Measurements from ENCODE around the gene SELENOM. TPM values are rescaled to one million over a fixed set of nuclear protein-coding genes. Genes with fewer than 3 reads are reported as not detected.
A peak's percentile ranks its signal among the peaks of the same experiment; 100 is the strongest.

Gene SELENOM
- total and polyA plus RNA-seq, 2 of the 8 experiments (the other 6 are each of a cell fraction or from before 2014, with no cell fraction given), result 22.7 to 40.0 TPM

GRCh38 chr22:31055117-31055634, 52.2 kb downstream of the SELENOM start:
- Histone ChIP-seq H3K27ac (ENCODE audit: low read depth, low read length) (no peak overlapping the region), H2AFZ (ENCODE audit: low read length) (peak overlapping the region; percentile 99), H4K5ac (ENCODE audit: insufficient read length, low read depth, low read length) (no peak overlapping the region), H3K4ac (replicated peaks; ENCODE audit: insufficient read length, low read depth, low read length) (no peak overlapping the region), H3K18ac (ENCODE audit: extremely low read depth, low read length) (no peak overlapping the region; the same call in 1 of the 2 replicates), H2BK20ac (ENCODE audit: low read length) (no peak overlapping the region), H2BK12ac (ENCODE audit: low read depth, low read length) (no peak overlapping the region), H4K91ac (replicated peaks; ENCODE audit: insufficient read length, low read length) (no peak overlapping the region), H3K27me3 (replicated peaks in 1 of 4; ENCODE audit: control insufficient read depth in 3 of 4, extremely low read depth in 1 of 4, insufficient read depth in 3 of 4, low read length in 3 of 4) (no peaks in the 10 kb centered on the region), H3K56ac (replicated peaks; ENCODE audit: insufficient read length, low read depth, low read length) (no peak overlapping the region), H3K9ac (replicated peaks in 1 of 4; ENCODE audit: extremely low read depth in 1 of 4, low read depth in 3 of 4, low read length in 3 of 4) (no peak overlapping the region), H2BK5ac (ENCODE audit: low read depth, low read length) (0 out of 2 replicates have a peak overlapping the region, but pooled peaks have one; percentile 52), H3K23ac (ENCODE audit: insufficient read length) (no peak overlapping the region), H3K9me3 (ENCODE audit: insufficient read depth in 2 of 2, low read depth in 1 of 2, low read length in 1 of 2) (no peaks in the 10 kb centered on the region), H3K4me3 (ENCODE audit: extremely low read depth in 1 of 4, insufficient read depth in 2 of 4, low read depth in 3 of 4, low read length in 4 of 4) (no peak overlapping the region), H3K4me2 (ENCODE audit: insufficient read depth in 1 of 2, low read depth in 2 of 2, low read length in 2 of 2) (no peak overlapping the region), H3K36me3 (ENCODE audit: control insufficient read depth in 2 of 4, insufficient read depth in 4 of 4, low read length in 3 of 4) (no peaks in the 10 kb centered on the region), H3K79me1 (ENCODE audit: low read depth, low read length) (no peaks in the 10 kb centered on the region), H3K23me2 (ENCODE audit: low read depth, low read length) (no peaks in the 10 kb centered on the region), H3K79me2 (ENCODE audit: control insufficient read depth in 1 of 2, insufficient read depth in 2 of 2, low read length in 2 of 2) (no peaks in the 10 kb centered on the region), H3K4me1 (replicated peaks in 1 of 4; ENCODE audit: control insufficient read depth in 3 of 4, insufficient read depth in 4 of 4, low read length in 3 of 4) (peaks cover 0 to 3% (median 0%) of the 10 kb centered on the region in 4 experiments; a peak in 1 of 7 replicates), H4K8ac (ENCODE audit: extremely low read depth, insufficient read depth, low read length) (no peak overlapping the region), H2BK15ac (ENCODE audit: low read length) (no peak overlapping the region), H3K14ac (ENCODE audit: insufficient read length) (no peak overlapping the region), H2BK120ac (replicated peaks; ENCODE audit: low read depth, low read length) (no peak overlapping the region), H2AK5ac (ENCODE audit: low read depth, low read length) (no peak overlapping the region), H4K20me1 (replicated peaks in 1 of 2; ENCODE audit: control insufficient read depth in 1 of 2, insufficient read depth in 2 of 2, low read length in 2 of 2) (no peaks in the 10 kb centered on the region)
- no peak for DNase-seq (ENCODE audit: low read depth in 1 of 2, low spot score in 2 of 2)
- no peak for FAIRE-seq
- ChIA-PET POLR2A (ENCODE audit: partially characterized antibody) (interaction anchor here (0.9 to 1.7 kb wide), 3 partner anchors 9 to 86 kb away, joined by 3 to 4 read pairs (median 4); partner anchors contain the start of genes MORC2 and TUG1), CTCF (ENCODE audit: partially characterized antibody) (interaction anchor here (0.7 to 2.3 kb wide), 2 partner anchors 30 to 49 kb away, joined by 3 to 6 read pairs; no protein-coding TSS in a partner anchor)
- TF ChIP-seq BCL11A (IDR thresholded peaks at IDR 0.05; ENCODE audit: low read depth in 2 of 2, low read length in 2 of 2) (no peak), SIN3A (conservative IDR thresholded peaks at IDR 0.05 in 1 of 2, IDR thresholded peaks at IDR 0.05 in 1 of 2; ENCODE audit: low read depth in 1 of 2, low read length in 2 of 2) (no peak)
- 90% methylated on average over 5 of the region's 5 CpGs; no CpG with 5 or more reads in 1 of the 2 experiments for WGBS, 2 experiments (ENCODE audit: extremely low coverage in 1 of 2, insufficient coverage in 1 of 2, insufficient read length in 1 of 2, insufficient replicate concordance in 2 of 2, low coverage in 1 of 2, low lambda C conversion rate in 2 of 2, missing lambda C conversion rate in 1 of 2)

Other genes with a start within 250 kb of the SELENOM start
- gene MORC2, start 138.8 kb downstream of the SELENOM start, total RNA-seq (2021; fragmentation: NEBNext Ultra II Directional; extraction: Animal tissue kit (Norgen Biotek cat#: 25700)), result 68.0 and 72.5 TPM in 2 replicates
- 15.4 and 17.0 TPM in 2 replicates for gene MORC2, start 138.8 kb downstream of the SELENOM start, polyA plus RNA-seq (2011; rRNA removed)
- gene TUG1, start 138.3 kb downstream of the SELENOM start, total RNA-seq (2021; fragmentation: NEBNext Ultra II Directional; extraction: Animal tissue kit (Norgen Biotek cat#: 25700)), result 106 and 119 TPM in 2 replicates
- gene TUG1, start 138.3 kb downstream of the SELENOM start, polyA plus RNA-seq (2011; rRNA removed), result 86.0 and 129 TPM in 2 replicates
- 20.8 and 26.5 TPM in 2 replicates for gene SMTN, start 26.2 kb downstream of the SELENOM start, total RNA-seq (2021; fragmentation: NEBNext Ultra II Directional; extraction: Animal tissue kit (Norgen Biotek cat#: 25700))
- 12.3 and 27.6 TPM in 2 replicates for gene SMTN, start 26.2 kb downstream of the SELENOM start, polyA plus RNA-seq (2011; rRNA removed)
- gene INPP5J, start 15.4 kb upstream of the SELENOM start, total RNA-seq (2021; fragmentation: NEBNext Ultra II Directional; extraction: Animal tissue kit (Norgen Biotek cat#: 25700)), result 6.0 and 6.4 TPM in 2 replicates
- gene INPP5J, start 15.4 kb upstream of the SELENOM start, polyA plus RNA-seq (2011; rRNA removed), result 5.4 and 9.1 TPM in 2 replicates
- 25.9 and 26.8 TPM in 2 replicates for gene PLA2G3, start 32.9 kb upstream of the SELENOM start, total RNA-seq (2021; fragmentation: NEBNext Ultra II Directional; extraction: Animal tissue kit (Norgen Biotek cat#: 25700))
- gene PLA2G3, start 32.9 kb upstream of the SELENOM start, polyA plus RNA-seq (2011; rRNA removed), result 18.1 and 19.3 TPM in 2 replicates
- 18.0 and 18.4 TPM in 2 replicates for gene RNF185, start 52.6 kb upstream of the SELENOM start, total RNA-seq (2021; fragmentation: NEBNext Ultra II Directional; extraction: Animal tissue kit (Norgen Biotek cat#: 25700))
- 19.4 and 19.9 TPM in 2 replicates for gene RNF185, start 52.6 kb upstream of the SELENOM start, polyA plus RNA-seq (2011; rRNA removed)
- 37.6 and 41.1 TPM in 2 replicates for gene LIMK2, start 104.7 kb upstream of the SELENOM start, total RNA-seq (2021; fragmentation: NEBNext Ultra II Directional; extraction: Animal tissue kit (Norgen Biotek cat#: 25700))
- 13.2 and 25.6 TPM in 2 replicates for gene LIMK2, start 104.7 kb upstream of the SELENOM start, polyA plus RNA-seq (2011; rRNA removed)
- gene PIK3IP1, start 184.9 kb upstream of the SELENOM start, total RNA-seq (2021; fragmentation: NEBNext Ultra II Directional; extraction: Animal tissue kit (Norgen Biotek cat#: 25700)), result 1.3 and 1.5 TPM in 2 replicates
- gene PIK3IP1, start 184.9 kb upstream of the SELENOM start, polyA plus RNA-seq (2011; rRNA removed), result 0.66 and 1.00 TPM in 2 replicates
- 70.8 and 70.9 TPM in 2 replicates for gene PATZ1, start 238.8 kb upstream of the SELENOM start, total RNA-seq (2021; fragmentation: NEBNext Ultra II Directional; extraction: Animal tissue kit (Norgen Biotek cat#: 25700))
- 62.1 and 77.5 TPM in 2 replicates for gene PATZ1, start 238.8 kb upstream of the SELENOM start, polyA plus RNA-seq (2011; rRNA removed)